GM23338 (cell line): ENCODE measurements around the gene ROBO1. TPM values are rescaled to one million over a fixed set of nuclear protein-coding genes. Genes with fewer than 3 reads are reported as not detected.

Experiments
- ATAC-seq: fragments of 200-7000 bp; cut with Tn5 transposase; 3 replicates; pipeline ENCODE4 v1.9.1; 2020
- DNase-seq: peaks from one replicate; pipeline ENCODE4 v3.0.0-alpha.2; 2015; ENCODE audit warnings: low spot score
- H2AFZ ChIP-seq: fragments of 200-600 bp; sonication (generic); 2 replicates; pipeline ENCODE4 v1.8.0; 2016; ENCODE audit warnings: antibody characterized with exemption, mild to moderate bottlenecking, moderate library complexity
- H3F3A ChIP-seq: fragments of 200-600 bp; sonication (generic); replicated peaks from 2 replicates; pipeline ENCODE4 v1.8.0; 2017; ENCODE audit warnings: antibody characterized with exemption, mixed run types, low read depth
- H3K27ac ChIP-seq: fragments of 200-600 bp; sonication (generic); 2 replicates; pipeline ENCODE4 v1.6.1; 2016; ENCODE audit warnings: low read depth
- H3K27me3 ChIP-seq: fragments of 200-600 bp; sonication (generic); 2 replicates; pipeline ENCODE4 v1.8.0; 2016; ENCODE audit warnings: mild to moderate bottlenecking, mixed run types, moderate library complexity; ENCODE audit not compliant: insufficient read depth
- H3K36me3 ChIP-seq: fragments of 200-600 bp; sonication (generic); 2 replicates; pipeline ENCODE4 v1.8.0; 2016; ENCODE audit warnings: mild to moderate bottlenecking; ENCODE audit not compliant: insufficient read depth
- H3K4me1 ChIP-seq: fragments of 200-600 bp; sonication (generic); 2 replicates; pipeline ENCODE4 v1.8.0; 2016; ENCODE audit warnings: mild to moderate bottlenecking, moderate library complexity; ENCODE audit not compliant: insufficient read depth
- H3K4me2 ChIP-seq: fragments of 200-600 bp; sonication (generic); 2 replicates; pipeline ENCODE4 v1.7.1; 2017; ENCODE audit warnings: mixed run types
- H3K4me3 ChIP-seq: fragments of 200-600 bp; sonication (generic); 2 replicates; pipeline ENCODE4 v1.6.1; 2016; ENCODE audit warnings: mixed run types
- H3K79me2 ChIP-seq: fragments of 200-600 bp; sonication (generic); replicated peaks from 2 replicates; pipeline ENCODE4 v1.8.0; 2017; ENCODE audit warnings: mild to moderate bottlenecking; ENCODE audit not compliant: insufficient read depth
- H3K9me2 ChIP-seq: fragments of 200-600 bp; sonication (generic); 2 replicates; pipeline ENCODE4 v1.8.0; 2017; ENCODE audit not compliant: insufficient read depth
- H4K20me1 ChIP-seq: fragments of 200-600 bp; sonication (generic); replicated peaks from 2 replicates; pipeline ENCODE4 v1.8.0; 2017; ENCODE audit warnings: mild to moderate bottlenecking; ENCODE audit not compliant: insufficient read depth
- H3K27ac Mint-ChIP-seq: 2 replicates; pipeline ENCODE4 v1.8.0; 2020; ENCODE audit warnings: inconsistent platforms, mild to moderate bottlenecking, moderate library complexity, mixed read lengths
- H3K27me3 Mint-ChIP-seq: 3 replicates; pipeline ENCODE4 v1.8.0; 2022; ENCODE audit warnings: low read depth, mild to moderate bottlenecking, moderate library complexity, mixed read lengths, inconsistent platforms; ENCODE audit not compliant: insufficient read depth, poor library complexity
- H3K36me3 Mint-ChIP-seq: 3 replicates; pipeline ENCODE4 v1.8.0; 2021; ENCODE audit warnings: low read depth, mild to moderate bottlenecking, inconsistent platforms, moderate library complexity, mixed read lengths
- H3K4me1 Mint-ChIP-seq: 3 replicates; pipeline ENCODE4 v1.8.0; 2020; ENCODE audit warnings: mild to moderate bottlenecking, inconsistent platforms, mixed read lengths
- H3K4me3 Mint-ChIP-seq: 3 replicates; pipeline ENCODE4 v1.8.0; 2021; ENCODE audit warnings: moderate library complexity, mild to moderate bottlenecking, inconsistent platforms, mixed read lengths
- H3K9me3 Mint-ChIP-seq: 3 replicates; pipeline ENCODE4 v1.8.0; 2020; ENCODE audit warnings: moderate library complexity, mild to moderate bottlenecking, inconsistent platforms, mixed read lengths
- CREB1 ChIP-seq: fragments of 250-450 bp; sonication (Bioruptor Pico); IDR thresholded peaks from 2 replicates; pipeline ENCODE4 v1.5.0; 2020; ENCODE audit warnings: low read depth, mild to moderate bottlenecking, moderate library complexity
- EZH2 ChIP-seq: fragments of 200-600 bp; sonication (generic); IDR thresholded peaks from one replicate; pipeline ENCODE4 v1.8.0; 2017; ENCODE audit warnings: antibody characterized with exemption, mild to moderate bottlenecking, low read depth; ENCODE audit not compliant: unreplicated experiment
- EZH2phosphoT487 ChIP-seq: fragments of 200-600 bp; sonication (generic); IDR thresholded peaks from one replicate; pipeline ENCODE4 v1.8.1; 2018; ENCODE audit warnings: antibody characterized with exemption; ENCODE audit not compliant: unreplicated experiment
- JUNB ChIP-seq: IDR thresholded peaks from one replicate; pipeline ENCODE4 v1.6.1; 2016; ENCODE audit warnings: antibody characterized with exemption; ENCODE audit not compliant: unreplicated experiment
- NANOG ChIP-seq: IDR thresholded peaks from 2 replicates; pipeline ENCODE4 v1.6.1; 2016; ENCODE audit warnings: antibody characterized with exemption, borderline replicate concordance
- POLR2AphosphoS5 ChIP-seq: IDR thresholded peaks from 2 replicates; pipeline ENCODE4 v1.6.1; 2016; ENCODE audit warnings: antibody characterized with exemption, low read depth
- STAT1 ChIP-seq: IDR thresholded peaks from one replicate; pipeline ENCODE4 v1.6.1; 2016; ENCODE audit warnings: antibody characterized with exemption; ENCODE audit not compliant: unreplicated experiment
- ZNF114 ChIP-seq: fragments of 250-450 bp; sonication (Bioruptor Pico); IDR thresholded peaks from 2 replicates; pipeline ENCODE4 v1.5.0; 2020; ENCODE audit warnings: mild to moderate bottlenecking, moderate library complexity
- ZNF331 ChIP-seq: fragments of 250-450 bp; sonication (Bioruptor Pico); IDR thresholded peaks from 2 replicates; pipeline ENCODE4 v1.5.0; 2020; ENCODE audit warnings: low read depth, mild to moderate bottlenecking, moderate library complexity
- polyA plus RNA-seq: library from polyadenylated mRNA; unstranded; fragments of >200 nt; fragmentation: Nextera tagmentation; extraction: Ambion mirVana; gene quantifications from 2 replicates; pipeline ENCODE4 v1.2.1, GENCODE V29; 2016
- total RNA-seq: library from RNA; depleted of rRNA; stranded (reverse); fragments of >200 nt; shearing (Covaris generic); gene quantifications from 2 replicates; pipeline ENCODE4 v1.2.3, GENCODE V29; 2014
- TF ChIP-seq, protein P1 (sequence below): IDR thresholded peaks from 2 replicates; pipeline ENCODE4 v1.6.1; 2016; ENCODE audit warnings: antibody characterized with exemption
- TF ChIP-seq, protein P2 (sequence below): fragments of 250-450 bp; sonication (Bioruptor Pico); IDR thresholded peaks from 2 replicates; pipeline ENCODE4 v1.5.0; 2020; ENCODE audit warnings: mild to moderate bottlenecking, moderate library complexity
- TF ChIP-seq, protein P3 (sequence below), 2 experiments: fragments of 200-600 bp in 1 of 2; sonication (generic) in 1 of 2; conservative IDR thresholded peaks; 2 replicates each; pipeline versions ENCODE4 v1.5.1 to v1.6.1; 2016 to 2017; ENCODE audit warnings: antibody characterized with exemption in 2 of 2, low read depth in 2 of 2, mild to moderate bottlenecking in 2 of 2, moderate library complexity in 1 of 2
- TF ChIP-seq, protein P4 (sequence below): IDR thresholded peaks from one replicate; pipeline ENCODE4 v1.6.1; 2018; ENCODE audit warnings: antibody characterized with exemption; ENCODE audit not compliant: unreplicated experiment

The ROBO1 gene
- total and polyA plus RNA-seq, 2 experiments from 2014 or later: 19.2 to 78.3 TPM

DNA sequence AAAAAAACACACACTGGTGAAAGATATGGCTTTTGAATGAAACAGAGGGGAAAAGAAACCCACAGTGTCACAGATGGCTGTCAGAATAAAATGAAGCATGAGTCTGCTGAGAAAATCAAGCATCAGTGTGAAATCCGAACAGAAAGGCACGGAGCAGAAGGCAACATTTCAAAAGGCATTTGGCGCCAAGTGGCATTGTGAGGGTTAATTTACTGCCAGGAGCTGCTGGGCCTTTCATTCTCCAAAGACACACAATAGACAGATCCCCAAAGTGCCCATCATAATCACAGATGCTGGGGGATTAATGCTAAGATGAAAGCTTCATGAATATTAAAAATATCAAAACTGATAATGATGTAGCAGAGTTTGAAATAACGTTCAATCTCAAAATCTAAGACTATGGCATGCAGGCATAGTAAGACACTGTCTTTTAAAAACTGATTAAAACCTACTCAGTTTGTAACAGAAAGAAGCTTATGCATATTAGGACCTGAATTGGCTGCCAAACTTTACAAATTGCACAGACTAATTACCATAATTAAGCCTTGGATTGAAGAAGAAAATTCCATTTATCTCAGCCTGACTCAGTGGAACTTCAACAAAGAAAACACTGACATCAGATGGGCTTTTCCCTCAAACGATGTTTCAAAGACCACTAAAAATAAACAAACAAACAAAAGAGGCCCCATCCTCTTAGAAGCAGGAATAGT is 589.2 kb downstream of the ROBO1 start:
- Histone ChIP-seq H3F3A (no peaks in the 10 kb centered on the region), H3K79me2 (no peaks in the 10 kb centered on the region), H2AFZ (no peak overlapping the region), H3K4me1 (peaks cover 13% of the 10 kb centered on the region), H3K4me2 (peak overlapping the region; percentile 31; the same call in 1 of the 2 replicates), H3K27ac (no peak overlapping the region), H3K9me2 (no peaks in the 10 kb centered on the region), H4K20me1 (no peaks in the 10 kb centered on the region), H3K36me3 (no peaks in the 10 kb centered on the region), H3K27me3 (no peaks in the 10 kb centered on the region), H3K4me3 (no peak overlapping the region)
- ATAC-seq (no peak), DNase-seq (no peak)
- Mint-ChIP-seq H3K4me3 (no peak overlapping the region), H3K4me1 (peaks cover 10% of the 10 kb centered on the region; the same call in 2 of the 3 replicates), H3K36me3 (peaks cover 7% of the 10 kb centered on the region; the same call in 2 of the 3 replicates), H3K27ac (no peak overlapping the region), H3K27me3 (no peaks in the 10 kb centered on the region), H3K9me3 (peaks cover 8% of the 10 kb centered on the region; the same call in 2 of the 3 replicates)
- TF ChIP-seq POLR2AphosphoS5 (no peak), JUNB (no peak), ZNF331 (no peak), ZNF114 (no peak), EZH2 (no peak), STAT1 (no peak), EZH2phosphoT487 (no peak), CREB1 (CRISPR knock-in tag) (no peak), NANOG (no peak)
- TF ChIP-seq, protein P1, sequence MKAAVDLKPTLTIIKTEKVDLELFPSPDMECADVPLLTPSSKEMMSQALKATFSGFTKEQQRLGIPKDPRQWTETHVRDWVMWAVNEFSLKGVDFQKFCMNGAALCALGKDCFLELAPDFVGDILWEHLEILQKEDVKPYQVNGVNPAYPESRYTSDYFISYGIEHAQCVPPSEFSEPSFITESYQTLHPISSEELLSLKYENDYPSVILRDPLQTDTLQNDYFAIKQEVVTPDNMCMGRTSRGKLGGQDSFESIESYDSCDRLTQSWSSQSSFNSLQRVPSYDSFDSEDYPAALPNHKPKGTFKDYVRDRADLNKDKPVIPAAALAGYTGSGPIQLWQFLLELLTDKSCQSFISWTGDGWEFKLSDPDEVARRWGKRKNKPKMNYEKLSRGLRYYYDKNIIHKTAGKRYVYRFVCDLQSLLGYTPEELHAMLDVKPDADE: no peak
- TF ChIP-seq, protein P2, sequence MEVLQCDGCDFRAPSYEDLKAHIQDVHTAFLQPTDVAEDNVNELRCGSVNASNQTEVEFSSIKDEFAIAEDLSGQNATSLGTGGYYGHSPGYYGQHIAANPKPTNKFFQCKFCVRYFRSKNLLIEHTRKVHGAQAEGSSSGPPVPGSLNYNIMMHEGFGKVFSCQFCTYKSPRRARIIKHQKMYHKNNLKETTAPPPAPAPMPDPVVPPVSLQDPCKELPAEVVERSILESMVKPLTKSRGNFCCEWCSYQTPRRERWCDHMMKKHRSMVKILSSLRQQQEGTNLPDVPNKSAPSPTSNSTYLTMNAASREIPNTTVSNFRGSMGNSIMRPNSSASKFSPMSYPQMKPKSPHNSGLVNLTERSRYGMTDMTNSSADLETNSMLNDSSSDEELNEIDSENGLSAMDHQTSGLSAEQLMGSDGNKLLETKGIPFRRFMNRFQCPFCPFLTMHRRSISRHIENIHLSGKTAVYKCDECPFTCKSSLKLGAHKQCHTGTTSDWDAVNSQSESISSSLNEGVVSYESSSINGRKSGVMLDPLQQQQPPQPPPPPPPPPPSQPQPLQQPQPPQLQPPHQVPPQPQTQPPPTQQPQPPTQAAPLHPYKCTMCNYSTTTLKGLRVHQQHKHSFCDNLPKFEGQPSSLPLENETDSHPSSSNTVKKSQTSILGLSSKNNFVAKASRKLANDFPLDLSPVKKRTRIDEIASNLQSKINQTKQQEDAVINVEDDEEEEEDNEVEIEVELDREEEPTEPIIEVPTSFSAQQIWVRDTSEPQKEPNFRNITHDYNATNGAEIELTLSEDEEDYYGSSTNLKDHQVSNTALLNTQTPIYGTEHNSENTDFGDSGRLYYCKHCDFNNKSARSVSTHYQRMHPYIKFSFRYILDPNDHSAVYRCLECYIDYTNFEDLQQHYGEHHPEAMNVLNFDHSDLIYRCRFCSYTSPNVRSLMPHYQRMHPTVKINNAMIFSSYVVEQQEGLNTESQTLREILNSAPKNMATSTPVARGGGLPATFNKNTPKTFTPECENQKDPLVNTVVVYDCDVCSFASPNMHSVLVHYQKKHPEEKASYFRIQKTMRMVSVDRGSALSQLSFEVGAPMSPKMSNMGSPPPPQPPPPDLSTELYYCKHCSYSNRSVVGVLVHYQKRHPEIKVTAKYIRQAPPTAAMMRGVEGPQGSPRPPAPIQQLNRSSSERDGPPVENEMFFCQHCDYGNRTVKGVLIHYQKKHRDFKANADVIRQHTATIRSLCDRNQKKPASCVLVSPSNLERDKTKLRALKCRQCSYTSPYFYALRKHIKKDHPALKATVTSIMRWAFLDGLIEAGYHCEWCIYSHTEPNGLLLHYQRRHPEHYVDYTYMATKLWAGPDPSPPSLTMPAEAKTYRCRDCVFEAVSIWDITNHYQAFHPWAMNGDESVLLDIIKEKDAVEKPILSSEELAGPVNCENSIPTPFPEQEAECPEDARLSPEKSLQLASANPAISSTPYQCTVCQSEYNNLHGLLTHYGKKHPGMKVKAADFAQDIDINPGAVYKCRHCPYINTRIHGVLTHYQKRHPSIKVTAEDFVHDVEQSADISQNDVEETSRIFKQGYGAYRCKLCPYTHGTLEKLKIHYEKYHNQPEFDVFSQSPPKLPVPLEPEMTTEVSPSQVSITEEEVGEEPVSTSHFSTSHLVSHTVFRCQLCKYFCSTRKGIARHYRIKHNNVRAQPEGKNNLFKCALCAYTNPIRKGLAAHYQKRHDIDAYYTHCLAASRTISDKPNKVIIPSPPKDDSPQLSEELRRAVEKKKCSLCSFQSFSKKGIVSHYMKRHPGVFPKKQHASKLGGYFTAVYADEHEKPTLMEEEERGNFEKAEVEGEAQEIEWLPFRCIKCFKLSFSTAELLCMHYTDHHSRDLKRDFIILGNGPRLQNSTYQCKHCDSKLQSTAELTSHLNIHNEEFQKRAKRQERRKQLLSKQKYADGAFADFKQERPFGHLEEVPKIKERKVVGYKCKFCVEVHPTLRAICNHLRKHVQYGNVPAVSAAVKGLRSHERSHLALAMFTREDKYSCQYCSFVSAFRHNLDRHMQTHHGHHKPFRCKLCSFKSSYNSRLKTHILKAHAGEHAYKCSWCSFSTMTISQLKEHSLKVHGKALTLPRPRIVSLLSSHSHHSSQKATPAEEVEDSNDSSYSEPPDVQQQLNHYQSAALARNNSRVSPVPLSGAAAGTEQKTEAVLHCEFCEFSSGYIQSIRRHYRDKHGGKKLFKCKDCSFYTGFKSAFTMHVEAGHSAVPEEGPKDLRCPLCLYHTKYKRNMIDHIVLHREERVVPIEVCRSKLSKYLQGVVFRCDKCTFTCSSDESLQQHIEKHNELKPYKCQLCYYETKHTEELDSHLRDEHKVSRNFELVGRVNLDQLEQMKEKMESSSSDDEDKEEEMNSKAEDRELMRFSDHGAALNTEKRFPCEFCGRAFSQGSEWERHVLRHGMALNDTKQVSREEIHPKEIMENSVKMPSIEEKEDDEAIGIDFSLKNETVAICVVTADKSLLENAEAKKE (CRISPR knock-in tag): no peak
- TF ChIP-seq, protein P3, sequence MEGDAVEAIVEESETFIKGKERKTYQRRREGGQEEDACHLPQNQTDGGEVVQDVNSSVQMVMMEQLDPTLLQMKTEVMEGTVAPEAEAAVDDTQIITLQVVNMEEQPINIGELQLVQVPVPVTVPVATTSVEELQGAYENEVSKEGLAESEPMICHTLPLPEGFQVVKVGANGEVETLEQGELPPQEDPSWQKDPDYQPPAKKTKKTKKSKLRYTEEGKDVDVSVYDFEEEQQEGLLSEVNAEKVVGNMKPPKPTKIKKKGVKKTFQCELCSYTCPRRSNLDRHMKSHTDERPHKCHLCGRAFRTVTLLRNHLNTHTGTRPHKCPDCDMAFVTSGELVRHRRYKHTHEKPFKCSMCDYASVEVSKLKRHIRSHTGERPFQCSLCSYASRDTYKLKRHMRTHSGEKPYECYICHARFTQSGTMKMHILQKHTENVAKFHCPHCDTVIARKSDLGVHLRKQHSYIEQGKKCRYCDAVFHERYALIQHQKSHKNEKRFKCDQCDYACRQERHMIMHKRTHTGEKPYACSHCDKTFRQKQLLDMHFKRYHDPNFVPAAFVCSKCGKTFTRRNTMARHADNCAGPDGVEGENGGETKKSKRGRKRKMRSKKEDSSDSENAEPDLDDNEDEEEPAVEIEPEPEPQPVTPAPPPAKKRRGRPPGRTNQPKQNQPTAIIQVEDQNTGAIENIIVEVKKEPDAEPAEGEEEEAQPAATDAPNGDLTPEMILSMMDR (conservative IDR thresholded peaks at IDR 0.05; ENCODE audit: low read depth in 2 of 2): no peak
- TF ChIP-seq, protein P4, sequence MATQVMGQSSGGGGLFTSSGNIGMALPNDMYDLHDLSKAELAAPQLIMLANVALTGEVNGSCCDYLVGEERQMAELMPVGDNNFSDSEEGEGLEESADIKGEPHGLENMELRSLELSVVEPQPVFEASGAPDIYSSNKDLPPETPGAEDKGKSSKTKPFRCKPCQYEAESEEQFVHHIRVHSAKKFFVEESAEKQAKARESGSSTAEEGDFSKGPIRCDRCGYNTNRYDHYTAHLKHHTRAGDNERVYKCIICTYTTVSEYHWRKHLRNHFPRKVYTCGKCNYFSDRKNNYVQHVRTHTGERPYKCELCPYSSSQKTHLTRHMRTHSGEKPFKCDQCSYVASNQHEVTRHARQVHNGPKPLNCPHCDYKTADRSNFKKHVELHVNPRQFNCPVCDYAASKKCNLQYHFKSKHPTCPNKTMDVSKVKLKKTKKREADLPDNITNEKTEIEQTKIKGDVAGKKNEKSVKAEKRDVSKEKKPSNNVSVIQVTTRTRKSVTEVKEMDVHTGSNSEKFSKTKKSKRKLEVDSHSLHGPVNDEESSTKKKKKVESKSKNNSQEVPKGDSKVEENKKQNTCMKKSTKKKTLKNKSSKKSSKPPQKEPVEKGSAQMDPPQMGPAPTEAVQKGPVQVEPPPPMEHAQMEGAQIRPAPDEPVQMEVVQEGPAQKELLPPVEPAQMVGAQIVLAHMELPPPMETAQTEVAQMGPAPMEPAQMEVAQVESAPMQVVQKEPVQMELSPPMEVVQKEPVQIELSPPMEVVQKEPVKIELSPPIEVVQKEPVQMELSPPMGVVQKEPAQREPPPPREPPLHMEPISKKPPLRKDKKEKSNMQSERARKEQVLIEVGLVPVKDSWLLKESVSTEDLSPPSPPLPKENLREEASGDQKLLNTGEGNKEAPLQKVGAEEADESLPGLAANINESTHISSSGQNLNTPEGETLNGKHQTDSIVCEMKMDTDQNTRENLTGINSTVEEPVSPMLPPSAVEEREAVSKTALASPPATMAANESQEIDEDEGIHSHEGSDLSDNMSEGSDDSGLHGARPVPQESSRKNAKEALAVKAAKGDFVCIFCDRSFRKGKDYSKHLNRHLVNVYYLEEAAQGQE: no peak
